ENCODE measurements around the gene TNIK. TPM values are rescaled to one million over a fixed set of nuclear protein-coding genes. Genes with fewer than 3 reads are reported as not detected.

TNIK gene
- total and polyA plus RNA-seq, 10 of the 15 experiments (the other 5 are each of a cell fraction or from before 2014, with no cell fraction given): 13.9 to 74.3 (median 48.2) TPM

DNA sequence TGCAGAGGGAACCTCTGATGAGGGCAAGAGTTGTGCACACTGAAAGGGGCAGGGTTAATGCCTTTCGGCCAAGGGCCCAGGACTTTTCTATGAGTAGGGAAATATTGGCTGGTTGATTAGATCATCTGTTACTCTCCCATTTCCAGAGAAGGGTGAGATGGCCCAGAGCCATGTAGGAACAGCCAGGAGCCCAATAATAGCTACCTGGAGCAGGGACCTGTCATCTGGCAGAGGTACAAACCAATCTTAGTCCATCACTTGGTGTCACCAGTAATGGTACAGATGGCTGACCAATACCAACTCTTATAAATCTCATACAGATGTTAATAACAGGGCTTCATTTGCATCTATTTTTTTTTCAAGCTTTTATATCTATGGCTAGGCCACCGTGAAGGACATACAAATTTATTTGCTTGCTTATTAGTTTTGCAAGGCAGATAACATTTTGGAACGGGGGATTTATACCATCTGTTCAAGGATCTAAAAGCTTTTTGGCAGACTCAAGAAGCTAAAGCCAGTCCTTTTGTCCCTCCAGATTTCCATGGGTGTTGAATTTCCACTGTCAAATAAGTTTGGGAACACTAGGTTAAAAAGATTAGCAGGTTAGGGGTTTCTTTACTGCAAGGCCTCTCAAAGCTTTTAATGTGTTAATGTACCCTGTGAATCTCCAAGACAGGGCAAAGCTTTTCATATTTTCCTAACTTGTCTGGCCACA lies 79.3 kb downstream of the TNIK start (continued):
- TF ChIP-seq, protein P1, sequence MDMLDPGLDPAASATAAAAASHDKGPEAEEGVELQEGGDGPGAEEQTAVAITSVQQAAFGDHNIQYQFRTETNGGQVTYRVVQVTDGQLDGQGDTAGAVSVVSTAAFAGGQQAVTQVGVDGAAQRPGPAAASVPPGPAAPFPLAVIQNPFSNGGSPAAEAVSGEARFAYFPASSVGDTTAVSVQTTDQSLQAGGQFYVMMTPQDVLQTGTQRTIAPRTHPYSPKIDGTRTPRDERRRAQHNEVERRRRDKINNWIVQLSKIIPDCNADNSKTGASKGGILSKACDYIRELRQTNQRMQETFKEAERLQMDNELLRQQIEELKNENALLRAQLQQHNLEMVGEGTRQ (IDR thresholded peaks at IDR 0.05; ENCODE audit: borderline replicate concordance, low read depth, low read length): no peak
- no peak for TF ChIP-seq YBX1 (IDR thresholded peaks at IDR 0.05)
- TF ChIP-seq IRF4 (IDR thresholded peaks at IDR 0.05; ENCODE audit: low read depth, low read length): no peak
- TF ChIP-seq EP300 (IDR thresholded peaks at IDR 0.05; ENCODE audit: borderline replicate concordance in 1 of 2, control insufficient read depth in 1 of 2, low read depth in 2 of 2, low read length in 2 of 2): no peak
- no peak for TF ChIP-seq NRF1 (conservative IDR thresholded peaks at IDR 0.05; ENCODE audit: low read depth, low read length)
- TF ChIP-seq, protein P2, sequence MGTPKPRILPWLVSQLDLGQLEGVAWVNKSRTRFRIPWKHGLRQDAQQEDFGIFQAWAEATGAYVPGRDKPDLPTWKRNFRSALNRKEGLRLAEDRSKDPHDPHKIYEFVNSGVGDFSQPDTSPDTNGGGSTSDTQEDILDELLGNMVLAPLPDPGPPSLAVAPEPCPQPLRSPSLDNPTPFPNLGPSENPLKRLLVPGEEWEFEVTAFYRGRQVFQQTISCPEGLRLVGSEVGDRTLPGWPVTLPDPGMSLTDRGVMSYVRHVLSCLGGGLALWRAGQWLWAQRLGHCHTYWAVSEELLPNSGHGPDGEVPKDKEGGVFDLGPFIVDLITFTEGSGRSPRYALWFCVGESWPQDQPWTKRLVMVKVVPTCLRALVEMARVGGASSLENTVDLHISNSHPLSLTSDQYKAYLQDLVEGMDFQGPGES (IDR thresholded peaks at IDR 0.05): no peak
- TF ChIP-seq ZNF217 (IDR thresholded peaks at IDR 0.05): no peak
- TF ChIP-seq ATF7 (IDR thresholded peaks at IDR 0.05; ENCODE audit: low read depth): no peak

DNA sequence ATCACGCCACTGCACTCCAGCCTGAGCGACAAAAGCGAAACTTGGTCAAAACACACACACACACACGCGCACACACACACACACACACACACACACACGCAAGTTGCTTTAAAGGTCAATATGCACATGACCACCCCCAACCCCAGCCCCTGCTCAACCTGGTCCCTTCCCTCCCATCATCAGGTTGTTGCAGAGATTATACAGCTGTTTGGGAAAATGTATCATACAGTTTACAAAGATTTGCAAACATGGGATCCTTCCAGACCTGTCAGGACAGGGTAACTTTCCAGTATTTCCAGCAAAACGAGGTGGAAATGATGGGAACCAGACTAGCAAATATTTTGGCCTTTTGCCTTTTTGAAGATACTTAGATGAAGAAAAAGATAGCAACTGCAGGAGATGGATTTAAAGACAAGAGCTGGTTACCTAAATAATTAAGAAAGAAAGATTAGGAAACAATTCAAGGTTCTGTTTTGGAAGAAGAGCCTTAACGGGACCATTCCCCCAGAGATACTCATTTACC lies 80.2 kb downstream of the TNIK start:
- Histone ChIP-seq H3K4me2 (ENCODE audit: control insufficient read depth, insufficient read depth) (no peak overlapping the region), H3K79me2 (ENCODE audit: control insufficient read depth, insufficient read depth, low read length) (peaks cover 95% of the 10 kb centered on the region), H3K27me3 (replicated peaks in 1 of 2; ENCODE audit: control insufficient read depth in 2 of 2, insufficient read depth in 2 of 2, low read length in 1 of 2) (no peaks in the 10 kb centered on the region), H3K27ac (ENCODE audit: control insufficient read depth, insufficient read depth) (no peak overlapping the region), H3K9ac (ENCODE audit: control insufficient read depth, insufficient read depth, low read length) (no peak overlapping the region), H4K20me1 (ENCODE audit: control insufficient read depth, insufficient read depth) (0 out of 2 replicates have a peak, but pooled peaks cover 7% of the 10 kb centered on the region), H3K36me3 (ENCODE audit: control insufficient read depth in 2 of 2, insufficient read depth in 2 of 2, low read length in 1 of 2) (no peaks in the 10 kb centered on the region), H3K4me3 (no peak overlapping the region), H3K9me3 (replicated peaks; ENCODE audit: control insufficient read depth, insufficient read depth, low read length) (no peaks in the 10 kb centered on the region; the same call in 2 of the 3 replicates), H3K4me1 (ENCODE audit: control insufficient read depth, insufficient read depth, low read length) (peaks cover 41% of the 10 kb centered on the region), H2AFZ (ENCODE audit: control insufficient read depth, low read depth, low read length) (no peak overlapping the region)
- WGBS (ENCODE audit: insufficient coverage, insufficient replicate concordance, low lambda C conversion rate, missing lambda C conversion rate): 82% methylated on average over 8 of the region's 8 CpGs
- ChIA-PET CTCF (interaction anchor here (0.6 to 3.7 kb wide), 9 partner anchors 8 to 224 kb away, joined by 3 to 14 read pairs (median 5); no protein-coding TSS in a partner anchor), POLR2A (interaction anchor here (0.7 to 1.5 kb wide), 3 partner anchors 7 to 125 kb away, joined by 3 to 4 read pairs (median 4); no protein-coding TSS in a partner anchor), SMC1A (ENCODE audit: uncharacterized antibody, unreplicated experiment) (interaction anchor here (0.7 to 6.1 kb wide), 14 partner anchors 8 to 191 kb away, joined by 3 to 56 read pairs (median 4); no protein-coding TSS in a partner anchor), RAD21 (ENCODE audit: unreplicated experiment) (interaction anchor here (1.0 to 3.8 kb wide), 8 partner anchors 8 to 195 kb away, joined by 3 to 18 read pairs (median 4); no protein-coding TSS in a partner anchor)
- intact Hi-C loops (cut with micrococcal nuclease; ENCODE audit: unreplicated experiment): no loop called here
- FAIRE-seq (no peak), DNase-seq (ENCODE audit: low read depth, low spot score) (no peak), ATAC-seq (no peak)
- in situ Hi-C loops (cut with MboI): no loop called here
- no TSS peak for BruUV-seq (replicated peaks)
- TF ChIP-seq SREBF1 (IDR thresholded peaks at IDR 0.05; ENCODE audit: low read length) (no peak), NR2F1 (conservative IDR thresholded peaks at IDR 0.05) (no peak), CBFB (IDR thresholded peaks at IDR 0.05; ENCODE audit: low read depth) (no peak), SPI1 (IDR thresholded peaks at IDR 0.05; ENCODE audit: borderline replicate concordance, insufficient read depth, low read depth, low read length) (no peak), FOXM1 (IDR thresholded peaks at IDR 0.05; ENCODE audit: low read depth, low read length) (no peak), RAD21 (IDR thresholded peaks at IDR 0.05; ENCODE audit: insufficient read depth, low read depth, low read length) (no peak), STAT1 (conservative IDR thresholded peaks at IDR 0.05) (no peak), SUPT20H (IDR thresholded peaks at IDR 0.05; ENCODE audit: borderline replicate concordance, control insufficient read depth, low read depth, low read length) (no peak), TBL1XR1 (IDR thresholded peaks at IDR 0.05; ENCODE audit: low read depth, low read length) (no peak)
- TF ChIP-seq, protein P3, sequence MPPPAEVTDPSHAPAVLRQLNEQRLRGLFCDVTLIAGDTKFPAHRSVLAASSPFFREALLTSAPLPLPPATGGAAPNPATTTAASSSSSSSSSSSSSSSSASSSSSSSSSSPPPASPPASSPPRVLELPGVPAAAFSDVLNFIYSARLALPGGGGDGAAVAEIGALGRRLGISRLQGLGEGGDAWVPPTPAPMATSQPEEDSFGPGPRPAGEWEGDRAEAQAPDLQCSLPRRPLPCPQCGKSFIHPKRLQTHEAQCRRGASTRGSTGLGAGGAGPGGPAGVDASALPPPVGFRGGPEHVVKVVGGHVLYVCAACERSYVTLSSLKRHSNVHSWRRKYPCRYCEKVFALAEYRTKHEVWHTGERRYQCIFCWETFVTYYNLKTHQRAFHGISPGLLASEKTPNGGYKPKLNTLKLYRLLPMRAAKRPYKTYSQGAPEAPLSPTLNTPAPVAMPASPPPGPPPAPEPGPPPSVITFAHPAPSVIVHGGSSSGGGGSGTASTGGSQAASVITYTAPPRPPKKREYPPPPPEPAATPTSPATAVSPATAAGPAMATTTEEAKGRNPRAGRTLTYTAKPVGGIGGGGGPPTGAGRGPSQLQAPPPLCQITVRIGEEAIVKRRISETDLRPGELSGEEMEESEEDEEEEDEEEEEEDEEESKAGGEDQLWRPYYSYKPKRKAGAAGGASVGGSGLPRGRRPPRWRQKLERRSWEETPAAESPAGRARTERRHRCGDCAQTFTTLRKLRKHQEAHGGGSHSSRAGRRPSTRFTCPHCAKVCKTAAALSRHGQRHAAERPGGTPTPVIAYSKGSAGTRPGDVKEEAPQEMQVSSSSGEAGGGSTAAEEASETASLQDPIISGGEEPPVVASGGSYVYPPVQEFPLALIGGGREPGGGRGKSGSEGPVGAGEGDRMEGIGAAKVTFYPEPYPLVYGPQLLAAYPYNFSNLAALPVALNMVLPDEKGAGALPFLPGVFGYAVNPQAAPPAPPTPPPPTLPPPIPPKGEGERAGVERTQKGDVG (CRISPR knock-in tag; IDR thresholded peaks at IDR 0.05): no peak

All from GM12878 (cell line).